Liver (tissue), 9 donors: Measurements from ENCODE around the gene DNAH8. TPM values are rescaled to one million over a fixed set of nuclear protein-coding genes. Genes with fewer than 3 reads are reported as not detected.

Source experiments
- DNase-seq: peaks from one replicate; pipeline ENCODE4 v3.0.0-alpha.2; 2017; ENCODE audit warnings: low spot score
- H3K27ac ChIP-seq, 2 donors: one replicate each; pipeline ENCODE4 v1.7.0; 2013; ENCODE audit warnings: inconsistent platforms in 2 of 2, low read length in 2 of 2, control low read depth in 1 of 2, low read depth in 1 of 2, mild to moderate bottlenecking in 1 of 2
- H3K27me3 ChIP-seq, 4 donors: one replicate each; pipeline versions ENCODE4 v1.6.1 to v1.7.0; 2013; ENCODE audit warnings: low read length in 3 of 4, inconsistent platforms in 1 of 4, mild to moderate bottlenecking in 1 of 4, moderate library complexity in 1 of 4; ENCODE audit not compliant: control insufficient read depth in 4 of 4, insufficient read depth in 4 of 4
- H3K36me3 ChIP-seq, 4 donors: one replicate each; pipeline versions ENCODE4 v1.6.1 to v1.7.0; 2013; ENCODE audit warnings: low read length in 3 of 4, mild to moderate bottlenecking in 3 of 4, low read depth in 1 of 4, moderate library complexity in 1 of 4; ENCODE audit not compliant: control insufficient read depth in 4 of 4, insufficient read depth in 3 of 4
- H3K4me1 ChIP-seq, 4 donors: one replicate each; pipeline versions ENCODE4 v1.6.1 to v1.7.0; 2013; ENCODE audit warnings: low read length in 3 of 4, mild to moderate bottlenecking in 3 of 4, moderate library complexity in 1 of 4; ENCODE audit not compliant: control insufficient read depth in 4 of 4, insufficient read depth in 4 of 4
- H3K4me3 ChIP-seq, 3 donors: one replicate each; pipeline versions ENCODE4 v1.6.1 to v1.7.0; 2013; ENCODE audit warnings: low read length in 3 of 3, control low read depth in 1 of 3, low read depth in 1 of 3, mild to moderate bottlenecking in 1 of 3
- H3K9ac ChIP-seq, 2 donors: one replicate each; pipeline ENCODE4 v1.7.0; 2013; ENCODE audit warnings: low read length in 2 of 2, mild to moderate bottlenecking in 2 of 2, moderate library complexity in 2 of 2, control low read depth in 1 of 2, low read depth in 1 of 2
- H3K9me3 ChIP-seq, 4 donors: one replicate each; pipeline versions ENCODE4 v1.6.1 to v1.7.0; 2013; ENCODE audit warnings: low read length in 3 of 4; ENCODE audit not compliant: control insufficient read depth in 4 of 4
- EGR1 ChIP-seq, 2 donors: IDR thresholded peaks; 2 replicates each; pipeline ENCODE4 v1.6.1; 2016 to 2018; ENCODE audit warnings: antibody characterized with exemption in 2 of 2, low read depth in 2 of 2
- FOXA1 ChIP-seq: IDR thresholded peaks from 2 replicates; pipeline ENCODE4 v1.6.1; 2016; ENCODE audit warnings: antibody characterized with exemption
- FOXA2 ChIP-seq: IDR thresholded peaks from 2 replicates; pipeline ENCODE4 v1.6.1; 2016; ENCODE audit warnings: antibody characterized with exemption
- GABPA ChIP-seq, 2 donors: IDR thresholded peaks in 1 of 2; conservative IDR thresholded peaks in 1 of 2; 2 replicates each; pipeline ENCODE4 v1.6.1; 2016; ENCODE audit warnings: antibody characterized with exemption in 2 of 2, mild to moderate bottlenecking in 1 of 2, moderate library complexity in 1 of 2
- HNF4A ChIP-seq, 2 donors: conservative IDR thresholded peaks; 2 replicates each; pipeline ENCODE4 v1.6.1; 2016; ENCODE audit warnings: antibody characterized with exemption in 2 of 2, mild to moderate bottlenecking in 2 of 2
- HNF4G ChIP-seq: IDR thresholded peaks from 2 replicates; pipeline ENCODE4 v1.6.1; 2016; ENCODE audit warnings: antibody characterized with exemption
- JUND ChIP-seq, 2 donors: IDR thresholded peaks; 2 replicates each; pipeline ENCODE4 v1.6.1; 2016; ENCODE audit warnings: antibody characterized with exemption in 2 of 2
- MAX ChIP-seq: IDR thresholded peaks from 2 replicates; pipeline ENCODE4 v1.6.1; 2016; ENCODE audit warnings: antibody characterized with exemption
- NR2F2 ChIP-seq: IDR thresholded peaks from 2 replicates; pipeline ENCODE4 v1.6.1; 2016; ENCODE audit warnings: antibody characterized with exemption
- RAD21 ChIP-seq, 2 donors: IDR thresholded peaks; 2 replicates each; pipeline ENCODE4 v1.6.1; 2016; ENCODE audit warnings: antibody characterized with exemption in 2 of 2, mild to moderate bottlenecking in 2 of 2
- REST ChIP-seq: IDR thresholded peaks from 2 replicates; pipeline ENCODE4 v1.6.1; 2016; ENCODE audit warnings: antibody characterized with exemption, mild to moderate bottlenecking
- RXRA ChIP-seq, 2 donors: IDR thresholded peaks; 2 replicates each; pipeline ENCODE4 v1.6.1; 2017 to 2018; ENCODE audit warnings: antibody characterized with exemption in 2 of 2, mild to moderate bottlenecking in 1 of 2
- SP1 ChIP-seq: IDR thresholded peaks from 2 replicates; pipeline ENCODE4 v1.6.1; 2018; ENCODE audit warnings: antibody characterized with exemption, mild to moderate bottlenecking
- TAF1 ChIP-seq: conservative IDR thresholded peaks from 2 replicates; pipeline ENCODE4 v1.6.1; 2016; ENCODE audit warnings: antibody characterized with exemption, mild to moderate bottlenecking
- YY1 ChIP-seq: IDR thresholded peaks from 2 replicates; pipeline ENCODE4 v1.6.1; 2016; ENCODE audit warnings: antibody characterized with exemption, mild to moderate bottlenecking
- WGBS: extraction: QIAGEN DNeasy Blood & Tissue Kit; methylation state at CpG from one replicate; pipeline ENCODE4 v1.1.7; 2013; 5-methylcytosine and 5-hydroxymethylcytosine counted together
- polyA plus RNA-seq, 2 donors: library from polyadenylated mRNA; stranded (reverse) in 1 of 2; unstranded in 1 of 2; fragments of 200-250 nt in 1 of 2; fragments of >200 nt in 1 of 2; fragmentation: Nextera tagmentation in 1 of 2; extraction: Ambion mirVana in 1 of 2; gene quantifications; one replicate each; pipeline versions ENCODE4 v1.2.1 to v1.2.3, GENCODE V29; 2013 to 2015
- total RNA-seq, 2 donors: library from RNA; depleted of rRNA; stranded (reverse); fragments of >200 nt; gene quantifications; one replicate each; pipeline ENCODE4 v1.2.3, GENCODE V29; 2014
- TF ChIP-seq, protein P1 (sequence below): IDR thresholded peaks from 2 replicates; pipeline ENCODE4 v1.6.1; 2016; ENCODE audit warnings: antibody characterized with exemption
- TF ChIP-seq, protein P2 (sequence below): IDR thresholded peaks from 2 replicates; pipeline ENCODE4 v1.6.1; 2016; ENCODE audit warnings: antibody characterized with exemption
- TF ChIP-seq, protein P3 (sequence below): fragments of 150-350 bp; IDR thresholded peaks from 2 replicates; pipeline ENCODE4 v1.5.1; 2017; ENCODE audit warnings: improper control_type of control experiment, low read depth, low read length; ENCODE audit not compliant: missing input control
- donor health status: healthy.
- donor health status: healthy.
- donor health status: healthy.
- donor health status: healthy.
- donor health status: healthy.

The DNAH8 gene
- total and polyA plus RNA-seq, 4 donors: under 0.01 to 0.05 TPM; not detected in 2

GRCh38 chr6:39062014-39062740 is 347.1 kb downstream of the DNAH8 start:
- no peak overlapping the region for H3K9ac ChIP-seq
- no peaks in the 10 kb centered on the region for H3K9me3 ChIP-seq
- H3K27me3 ChIP-seq: no peaks in the 10 kb centered on the region
- H3K4me3 ChIP-seq: no peak overlapping the region
- H3K4me1 ChIP-seq: peaks cover 0 to 2% (median 0%) of the 10 kb centered on the region in 4 donors
- no peak for DNase-seq
- H3K27ac ChIP-seq: no peak overlapping the region
- no peaks in the 10 kb centered on the region for H3K36me3 ChIP-seq
- WGBS: 81% methylated on average over 10 of the region's 10 CpGs
- TF ChIP-seq SP1: no peak
- TF ChIP-seq HNF4G: no peak
- TF ChIP-seq MAX: no peak
- no peak for TF ChIP-seq FOXA2
- TF ChIP-seq, protein P1, sequence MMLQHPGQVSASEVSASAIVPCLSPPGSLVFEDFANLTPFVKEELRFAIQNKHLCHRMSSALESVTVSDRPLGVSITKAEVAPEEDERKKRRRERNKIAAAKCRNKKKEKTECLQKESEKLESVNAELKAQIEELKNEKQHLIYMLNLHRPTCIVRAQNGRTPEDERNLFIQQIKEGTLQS: no peak
- no peak for TF ChIP-seq RXRA (IDR thresholded peaks at IDR 0.05)
- TF ChIP-seq TAF1: no peak
- no peak for TF ChIP-seq YY1

GRCh38 chr6:39063526-39063925 is 348.4 kb downstream of the DNAH8 start:
- H3K27me3 ChIP-seq: no peaks in the 10 kb centered on the region
- H3K4me3 ChIP-seq: no peak overlapping the region
- no peak overlapping the region for H3K27ac ChIP-seq
- no peak overlapping the region for H3K9ac ChIP-seq
- no peak for DNase-seq
- no peak for TF ChIP-seq SP1
- peak; percentile 28 to 31 for TF ChIP-seq HNF4A (conservative IDR thresholded peaks at IDR 0.05)
- no peaks in the 10 kb centered on the region for H3K9me3 ChIP-seq
- H3K36me3 ChIP-seq: no peaks in the 10 kb centered on the region
- WGBS: 34% methylated on average over 1 of the region's 1 CpG
- H3K4me1 ChIP-seq: peaks cover 0 to 2% (median 0%) of the 10 kb centered on the region in 4 donors

GRCh38 chr6:39065561-39065960 is 350.4 kb downstream of the DNAH8 start:
- WGBS: 96% methylated on average over 8 of the region's 8 CpGs
- TF ChIP-seq, protein P2, sequence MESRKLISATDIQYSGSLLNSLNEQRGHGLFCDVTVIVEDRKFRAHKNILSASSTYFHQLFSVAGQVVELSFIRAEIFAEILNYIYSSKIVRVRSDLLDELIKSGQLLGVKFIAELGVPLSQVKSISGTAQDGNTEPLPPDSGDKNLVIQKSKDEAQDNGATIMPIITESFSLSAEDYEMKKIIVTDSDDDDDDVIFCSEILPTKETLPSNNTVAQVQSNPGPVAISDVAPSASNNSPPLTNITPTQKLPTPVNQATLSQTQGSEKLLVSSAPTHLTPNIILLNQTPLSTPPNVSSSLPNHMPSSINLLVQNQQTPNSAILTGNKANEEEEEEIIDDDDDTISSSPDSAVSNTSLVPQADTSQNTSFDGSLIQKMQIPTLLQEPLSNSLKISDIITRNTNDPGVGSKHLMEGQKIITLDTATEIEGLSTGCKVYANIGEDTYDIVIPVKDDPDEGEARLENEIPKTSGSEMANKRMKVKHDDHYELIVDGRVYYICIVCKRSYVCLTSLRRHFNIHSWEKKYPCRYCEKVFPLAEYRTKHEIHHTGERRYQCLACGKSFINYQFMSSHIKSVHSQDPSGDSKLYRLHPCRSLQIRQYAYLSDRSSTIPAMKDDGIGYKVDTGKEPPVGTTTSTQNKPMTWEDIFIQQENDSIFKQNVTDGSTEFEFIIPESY: no peak
- TF ChIP-seq REST: no peak
- no peak for TF ChIP-seq FOXA2
- no peak for TF ChIP-seq JUND (IDR thresholded peaks at IDR 0.05)
- TF ChIP-seq, protein P3, sequence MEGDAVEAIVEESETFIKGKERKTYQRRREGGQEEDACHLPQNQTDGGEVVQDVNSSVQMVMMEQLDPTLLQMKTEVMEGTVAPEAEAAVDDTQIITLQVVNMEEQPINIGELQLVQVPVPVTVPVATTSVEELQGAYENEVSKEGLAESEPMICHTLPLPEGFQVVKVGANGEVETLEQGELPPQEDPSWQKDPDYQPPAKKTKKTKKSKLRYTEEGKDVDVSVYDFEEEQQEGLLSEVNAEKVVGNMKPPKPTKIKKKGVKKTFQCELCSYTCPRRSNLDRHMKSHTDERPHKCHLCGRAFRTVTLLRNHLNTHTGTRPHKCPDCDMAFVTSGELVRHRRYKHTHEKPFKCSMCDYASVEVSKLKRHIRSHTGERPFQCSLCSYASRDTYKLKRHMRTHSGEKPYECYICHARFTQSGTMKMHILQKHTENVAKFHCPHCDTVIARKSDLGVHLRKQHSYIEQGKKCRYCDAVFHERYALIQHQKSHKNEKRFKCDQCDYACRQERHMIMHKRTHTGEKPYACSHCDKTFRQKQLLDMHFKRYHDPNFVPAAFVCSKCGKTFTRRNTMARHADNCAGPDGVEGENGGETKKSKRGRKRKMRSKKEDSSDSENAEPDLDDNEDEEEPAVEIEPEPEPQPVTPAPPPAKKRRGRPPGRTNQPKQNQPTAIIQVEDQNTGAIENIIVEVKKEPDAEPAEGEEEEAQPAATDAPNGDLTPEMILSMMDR: no peak
- no peak for TF ChIP-seq HNF4G
- TF ChIP-seq YY1: no peak
- TF ChIP-seq RAD21 (IDR thresholded peaks at IDR 0.05): no peak
- TF ChIP-seq MAX: no peak
- TF ChIP-seq HNF4A (conservative IDR thresholded peaks at IDR 0.05): no peak
- TF ChIP-seq EGR1 (IDR thresholded peaks at IDR 0.05; ENCODE audit: low read depth in 2 of 2): no peak
- TF ChIP-seq NR2F2: no peak
- no peak for TF ChIP-seq GABPA (IDR thresholded peaks at IDR 0.05 in 1 of 2, conservative IDR thresholded peaks at IDR 0.05 in 1 of 2)
- no peak for TF ChIP-seq TAF1
- TF ChIP-seq, protein P1: no peak
- no peak for TF ChIP-seq SP1
- no peak for TF ChIP-seq RXRA (IDR thresholded peaks at IDR 0.05)
- no peak for TF ChIP-seq FOXA1
- no peak overlapping the region for H3K9ac ChIP-seq
- H3K27ac ChIP-seq: no peak overlapping the region
- no peak for DNase-seq
- peaks cover 0 to 2% (median 0%) of the 10 kb centered on the region in 4 donors for H3K4me1 ChIP-seq
- no peaks in the 10 kb centered on the region for H3K9me3 ChIP-seq
- H3K4me3 ChIP-seq: no peak overlapping the region
- no peaks in the 10 kb centered on the region for H3K27me3 ChIP-seq
- H3K36me3 ChIP-seq: no peaks in the 10 kb centered on the region
